Endothelial cell of umbilical vein (primary cell): ENCODE measurements around the gene GUCY1A1. TPM values are rescaled to one million over a fixed set of nuclear protein-coding genes. Genes with fewer than 3 reads are reported as not detected.
A peak's percentile ranks its signal among the peaks of the same experiment; 100 is the strongest.

Experiments
- BruUV-seq: library from RNA; stranded (reverse); fragments of 400-500 nt; replicated peaks from 2 replicates; lab custom pipeline; 2021; lab: Mats Ljungman, UMichigan
- CTCF ChIA-PET: fragments of 300-600, 350-600 bp; sonication (Branson Sonifier 250); formaldehyde crosslinking; loops from one replicate; lab custom pipeline; 2021; ENCODE audit warnings: antibody characterized with exemption, inconsistent platforms; lab: Charles Lee
- POLR2A ChIA-PET: fragments of 300-600, 350-600 bp; sonication (Branson Sonifier 250); formaldehyde crosslinking; loops from one replicate; lab custom pipeline; 2021; ENCODE audit warnings: antibody characterized with exemption, inconsistent platforms; lab: Charles Lee
- DNase-seq: peaks from one replicate; pipeline ENCODE4 v3.0.0-alpha.2; 2011; ENCODE audit warnings: low read depth, low spot score
- FAIRE-seq: peaks from 2 replicates; lab custom pipeline; 2011; peaks lifted over from hg19 to GRCh38; lab: Jason Lieb, UNC
- H2AFZ ChIP-seq: 2 replicates; pipeline ENCODE4 v1.6.0; 2012; ENCODE audit warnings: low read depth, low read length, control low read depth, inconsistent platforms
- H3K27ac ChIP-seq: 2 replicates; pipeline ENCODE4 v1.5.1; 2011; ENCODE audit warnings: low read depth, mild to moderate bottlenecking, control low read depth, low read length, moderate library complexity; ENCODE audit not compliant: insufficient read depth
- H3K27me3 ChIP-seq, 2 experiments: 2 replicates each; pipeline versions ENCODE4 v1.6.0 to v1.6.1; 2011; ENCODE audit warnings: low read length in 2 of 2, mixed read lengths in 1 of 2; ENCODE audit not compliant: control insufficient read depth in 2 of 2, insufficient read depth in 2 of 2
- H3K36me3 ChIP-seq, 2 experiments: 2 replicates in 1 of 2; 3 replicates in 1 of 2; pipeline ENCODE4 v1.5.1; 2011; ENCODE audit warnings: low read length in 2 of 2, mild to moderate bottlenecking in 1 of 2, moderate library complexity in 1 of 2; ENCODE audit not compliant: control insufficient read depth in 2 of 2, insufficient read depth in 2 of 2; ENCODE audit errors: extremely low read depth in 1 of 2
- H3K4me1 ChIP-seq: 3 replicates; pipeline ENCODE4 v1.5.1; 2011; ENCODE audit warnings: mild to moderate bottlenecking, low read length; ENCODE audit not compliant: control insufficient read depth, insufficient read depth; ENCODE audit errors: extremely low read depth
- H3K4me2 ChIP-seq: 2 replicates; pipeline ENCODE4 v1.6.1; 2011; ENCODE audit warnings: low read length, control low read depth, mixed read lengths; ENCODE audit not compliant: insufficient read depth
- H3K4me3 ChIP-seq, 3 experiments: fragments of 200-600 bp in 1 of 3; sonication (generic), shearing (Covaris generic) in 1 of 3; replicated peaks in 1 of 3; 2 replicates each; pipeline ENCODE4 v1.5.1; 2011 to 2016; ENCODE audit warnings: control low read depth in 3 of 3, low read length in 3 of 3, mild to moderate bottlenecking in 2 of 3, inconsistent platforms in 1 of 3, low read depth in 1 of 3, moderate library complexity in 1 of 3; ENCODE audit not compliant: insufficient read depth in 1 of 3
- H3K79me2 ChIP-seq: 2 replicates; pipeline ENCODE4 v1.6.0; 2012; ENCODE audit warnings: low read length, inconsistent platforms; ENCODE audit not compliant: control insufficient read depth, insufficient read depth
- H3K9ac ChIP-seq: replicated peaks from 2 replicates; pipeline ENCODE3; 2011; ENCODE audit warnings: low read length, control low read depth; ENCODE audit not compliant: insufficient read depth; ENCODE audit errors: extremely low read depth
- H3K9me1 ChIP-seq: replicated peaks from 3 replicates; pipeline ENCODE4 v1.6.0; 2011; ENCODE audit warnings: mild to moderate bottlenecking, low read length; ENCODE audit not compliant: control insufficient read depth, insufficient read depth; ENCODE audit errors: extremely low read depth
- H3K9me3 ChIP-seq: replicated peaks from 2 replicates; pipeline ENCODE4 v1.5.1; 2012; ENCODE audit warnings: low read length, inconsistent platforms; ENCODE audit not compliant: control insufficient read depth, insufficient read depth
- H4K20me1 ChIP-seq: replicated peaks from 2 replicates; pipeline ENCODE3; 2011; ENCODE audit warnings: mild to moderate bottlenecking, low read length; ENCODE audit not compliant: control insufficient read depth, insufficient read depth; ENCODE audit errors: extremely low read depth
- EZH2 ChIP-seq: IDR thresholded peaks from 2 replicates; pipeline ENCODE4 v1.6.1; 2012; ENCODE audit warnings: borderline replicate concordance, low read depth, mild to moderate bottlenecking, moderate library complexity, low read length, inconsistent platforms; ENCODE audit not compliant: severe bottlenecking
- FOS ChIP-seq: IDR thresholded peaks from 2 replicates; pipeline ENCODE4 v1.6.1; 2011; ENCODE audit warnings: mild to moderate bottlenecking, low read length, moderate library complexity, borderline replicate concordance; ENCODE audit not compliant: insufficient read depth
- JUN ChIP-seq: IDR thresholded peaks from 2 replicates; pipeline ENCODE4 v1.6.1; 2011; ENCODE audit warnings: borderline replicate concordance, low read depth; ENCODE audit not compliant: insufficient read length, insufficient read depth
- MAX ChIP-seq: IDR thresholded peaks from 2 replicates; pipeline ENCODE4 v1.6.1; 2011; ENCODE audit not compliant: insufficient read depth, insufficient read length
- MYC ChIP-seq: IDR thresholded peaks from one replicate; pipeline ENCODE4 v1.6.1; 2011; ENCODE audit warnings: mild to moderate bottlenecking, low read depth, low read length
- dilution Hi-C: fragments of 300-500 bp; cut with MboI; formaldehyde crosslinking; loops from one replicate; pipeline ENCODE4 v1.15.0; 2019; ENCODE audit warnings: low sequenced_read_pairs; ENCODE audit not compliant: extremely low pct_ligation_motif_present
- intact Hi-C: fragments of 100-400 bp; cut with micrococcal nuclease; formaldehyde crosslinking; loops from one replicate; pipeline ENCODE4 v1.10.0; 2022
- polyA plus RNA-seq, 4 experiments: library from polyadenylated mRNA; depleted of rRNA in 3 of 4; stranded (reverse) in 3 of 4; unstranded in 1 of 4; fragments of >200 nt; gene quantifications; 2 replicates each; pipeline versions ENCODE4 v1.2.1 to v1.2.3, GENCODE V29; 2011 to 2012; ENCODE audit warnings: missing spikeins in 1 of 4
- total RNA-seq: library from RNA; stranded (reverse); gene quantifications from 2 replicates; pipeline ENCODE4 v1.2.3, GENCODE V29; 2021

Gene GUCY1A1
- total and polyA plus RNA-seq, 2 donors (not counting 3 experiments of a cell fraction or from before 2014, with no cell fraction given) = 1.3 to 4.4 TPM

- no peaks in the 10 kb centered on the region for H3K27me3 ChIP-seq
- H2AFZ ChIP-seq = peak overlapping the region; percentile 93
- peaks cover 6% of the 10 kb centered on the region for H3K4me1 ChIP-seq
- peak; percentile 71 for DNase-seq
- no peak for FAIRE-seq
- H3K9ac ChIP-seq = no peak overlapping the region
- dilution Hi-C loops = no loop called here
- ChIA-PET CTCF (interaction anchor here (0.6 to 2.2 kb wide), 7 partner anchors 13 to 322 kb away, joined by 3 to 13 read pairs (median 3); no protein-coding TSS in a partner anchor), POLR2A (no interaction called here)
- no peaks in the 10 kb centered on the region for H3K36me3 ChIP-seq
- intact Hi-C loops = loop anchor here (1.0 kb wide), 1 partner anchor 91 kb away; no protein-coding TSS in a partner anchor
- H3K4me2 ChIP-seq = peak overlapping the region; percentile 47
- peak overlapping the region; percentile 32 to 53 (median 44) for H3K4me3 ChIP-seq
- H3K27ac ChIP-seq = no peak overlapping the region
- TF ChIP-seq EZH2 = peak; percentile 40
- TF ChIP-seq JUN = no peak
- no peak for TF ChIP-seq MYC
- no peaks in the 10 kb centered on the region for H3K9me1 ChIP-seq
- H3K79me2 ChIP-seq = no peaks in the 10 kb centered on the region
- no peaks in the 10 kb centered on the region for H3K9me3 ChIP-seq
- no TSS peak for BruUV-seq
- no peaks in the 10 kb centered on the region for H4K20me1 ChIP-seq
Measured at GRCh38 chr4:155759372-155760252, 93.0 kb downstream of the GUCY1A1 start.

DNA sequence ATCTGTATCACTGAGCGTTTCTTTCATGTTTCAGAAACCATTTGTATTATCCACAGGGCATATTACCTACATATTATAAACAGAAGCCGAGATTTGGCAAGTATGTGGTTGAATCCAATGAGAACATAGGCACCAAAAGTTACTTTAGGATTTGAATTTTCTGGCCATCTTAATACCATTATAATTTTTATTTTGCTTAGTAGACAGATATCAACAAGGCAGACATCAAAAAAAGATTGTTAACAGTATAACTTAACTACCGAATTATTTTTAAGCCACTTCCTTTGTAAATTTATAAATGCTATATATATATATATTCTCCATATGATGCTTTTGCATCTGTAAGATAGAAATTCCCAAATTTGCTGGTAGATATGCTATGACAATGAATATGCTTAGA lies 94.4 kb downstream of the GUCY1A1 start:
- intact Hi-C loops (no loop called here), dilution Hi-C loops (no loop called here)
- no peaks in the 10 kb centered on the region for H3K27me3 ChIP-seq

More for the DNA sequence above, 94.4 kb downstream of the GUCY1A1 start:
- H3K4me1 ChIP-seq = peaks cover 6% of the 10 kb centered on the region
- TF ChIP-seq MAX = no peak
- TF ChIP-seq FOS = no peak
- no peak for TF ChIP-seq JUN
- no peak for TF ChIP-seq MYC
- H3K9ac ChIP-seq = no peak overlapping the region
- H3K4me2 ChIP-seq = no peak overlapping the region
- H3K4me3 ChIP-seq = no peak overlapping the region
- CTCF ChIA-PET = no interaction called here
- H2AFZ ChIP-seq = no peak overlapping the region
- FAIRE-seq = no peak
- no peaks in the 10 kb centered on the region for H3K79me2 ChIP-seq
- POLR2A ChIA-PET = no interaction called here
- H3K9me1 ChIP-seq = no peaks in the 10 kb centered on the region
- BruUV-seq = no TSS peak
- no peak overlapping the region for H3K27ac ChIP-seq
- no peak for DNase-seq
- no peaks in the 10 kb centered on the region for H3K9me3 ChIP-seq
- no peaks in the 10 kb centered on the region for H3K36me3 ChIP-seq
- no peaks in the 10 kb centered on the region for H4K20me1 ChIP-seq
